ENCODE results near the gene ZFHX3.

GRCh38 chr16:72857834-72858664, 189.9 kb downstream of the ZFHX3 start:
- TF ChIP-seq CTCF (conservative IDR thresholded peaks at IDR 0.05 in 1 of 2, IDR thresholded peaks at IDR 0.05 in 1 of 2; ENCODE audit: low read depth in 1 of 2, low read length in 2 of 2) (no peak), EZH2 (IDR thresholded peaks at IDR 0.05; ENCODE audit: low read length, missing control alignments) (no peak)

Measured in fibroblast of lung (primary cell).